ENCODE measurements around the gene RPL22.
"Not testable (repeated sequence)": the region's sequence is repeated elsewhere in the genome, so short reads cannot be mapped to it uniquely, and the experiment has no call there.

The RPL22 gene

GRCh38 chr1:6234502-6235295 is 35.3 kb upstream of the RPL22 start:
- H3K4me3 ChIP-seq (ENCODE audit: low read depth, low read length), result peak overlapping the region; percentile 92

DNA sequence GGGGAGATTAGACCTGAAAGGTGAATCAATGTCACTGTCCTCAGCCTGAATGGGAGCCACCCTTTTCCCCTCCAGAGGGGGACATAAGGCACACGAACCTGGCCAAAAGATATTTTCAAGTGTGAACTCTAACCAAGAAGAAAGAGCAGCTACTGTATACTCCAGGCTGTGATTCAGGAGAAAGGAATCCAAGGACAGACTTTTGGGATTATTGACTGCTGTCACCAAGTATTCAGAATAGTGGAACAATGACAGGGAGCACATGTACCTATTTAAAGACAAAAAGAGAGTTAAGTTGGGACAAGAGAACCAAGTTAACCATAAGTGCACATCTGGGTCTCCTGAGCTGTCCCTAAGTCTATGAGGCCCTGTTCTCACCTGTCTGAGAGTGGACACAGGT is 34.0 kb upstream of the RPL22 start:
- H3K4me3 ChIP-seq (ENCODE audit: low read depth, low read length), result no peak overlapping the region

GRCh38 chr1:6225651-6226050 is 26.3 kb upstream of the RPL22 start:
- no peak overlapping the region for H3K4me3 ChIP-seq (ENCODE audit: low read depth, low read length)

DNA sequence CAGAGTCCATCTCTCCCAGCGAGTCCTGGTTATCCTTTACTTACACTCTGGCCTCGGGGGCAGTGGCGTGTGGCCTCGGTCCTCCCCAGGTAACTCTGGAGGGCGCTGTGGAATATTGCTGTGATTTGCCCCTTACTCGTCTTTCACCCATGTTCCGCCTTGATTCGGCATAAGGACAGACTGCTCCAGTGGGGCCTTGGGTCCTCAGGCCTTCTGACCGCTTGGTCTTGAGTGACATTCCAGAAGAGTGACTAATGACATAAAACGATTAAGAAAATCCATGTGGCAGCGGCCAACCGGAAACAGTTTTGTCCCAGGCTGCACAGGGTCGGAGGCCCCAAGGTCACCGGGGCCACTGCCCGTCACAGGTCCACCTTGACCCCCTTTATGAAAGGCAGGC is 25.3 kb upstream of the RPL22 start:
- H3K4me3 ChIP-seq (ENCODE audit: low read depth, low read length), result no peak overlapping the region

GRCh38 chr1:6223617-6224016 is 24.2 kb upstream of the RPL22 start:
- H3K4me3 ChIP-seq (ENCODE audit: low read depth, low read length), result no peak overlapping the region

DNA sequence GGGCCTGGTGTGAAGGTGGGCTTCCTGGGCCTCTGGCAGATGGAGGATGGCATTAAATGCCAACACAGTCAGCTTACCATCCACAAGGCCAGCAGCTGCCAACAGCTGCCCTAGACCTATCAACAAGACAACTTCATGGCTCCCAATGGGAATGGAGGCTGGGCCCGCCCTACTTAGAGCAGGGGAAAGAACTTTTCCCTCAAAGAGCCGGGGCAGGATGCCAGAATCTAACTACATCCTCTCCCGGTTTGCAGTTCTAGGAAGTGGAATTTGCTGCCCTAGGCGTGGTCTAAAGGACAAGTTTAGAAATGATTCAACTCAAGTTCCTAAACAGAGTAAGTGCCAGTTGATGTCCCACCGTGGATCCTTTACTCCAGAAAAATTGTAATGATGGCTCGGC is 23.2 kb upstream of the RPL22 start:
- H3K4me3 ChIP-seq (ENCODE audit: low read depth, low read length), result no peak overlapping the region

- no peak overlapping the region for H3K4me3 ChIP-seq (ENCODE audit: low read depth, low read length)
Observed at GRCh38 chr1:6221210-6221784, 21.9 kb upstream of the RPL22 start.

DNA sequence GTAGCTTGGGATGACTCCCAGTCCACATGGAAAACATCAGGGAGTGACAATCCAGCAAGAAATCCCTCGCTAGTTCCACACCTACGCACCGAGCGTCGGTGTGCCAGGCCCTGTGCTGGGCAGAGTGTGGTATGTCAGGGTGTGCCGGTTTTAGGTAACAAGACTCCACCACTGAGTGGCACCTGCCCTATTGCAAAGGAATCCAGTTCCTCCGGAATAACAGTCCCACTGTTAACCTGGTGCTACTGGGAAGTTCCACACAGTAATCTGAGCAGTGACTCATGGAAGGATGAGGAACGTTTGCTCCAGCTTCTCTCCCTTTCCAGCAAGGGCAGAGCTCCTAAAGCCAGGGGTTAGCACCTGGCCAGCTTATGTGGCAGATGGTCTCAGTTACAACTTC is 20.8 kb upstream of the RPL22 start:
- no peak overlapping the region for H3K4me3 ChIP-seq (ENCODE audit: low read depth, low read length)

- not testable (repeated sequence) for H3K4me3 ChIP-seq (ENCODE audit: low read depth, low read length)
Observed at GRCh38 chr1:6219641-6220040, 20.2 kb upstream of the RPL22 start.

DNA sequence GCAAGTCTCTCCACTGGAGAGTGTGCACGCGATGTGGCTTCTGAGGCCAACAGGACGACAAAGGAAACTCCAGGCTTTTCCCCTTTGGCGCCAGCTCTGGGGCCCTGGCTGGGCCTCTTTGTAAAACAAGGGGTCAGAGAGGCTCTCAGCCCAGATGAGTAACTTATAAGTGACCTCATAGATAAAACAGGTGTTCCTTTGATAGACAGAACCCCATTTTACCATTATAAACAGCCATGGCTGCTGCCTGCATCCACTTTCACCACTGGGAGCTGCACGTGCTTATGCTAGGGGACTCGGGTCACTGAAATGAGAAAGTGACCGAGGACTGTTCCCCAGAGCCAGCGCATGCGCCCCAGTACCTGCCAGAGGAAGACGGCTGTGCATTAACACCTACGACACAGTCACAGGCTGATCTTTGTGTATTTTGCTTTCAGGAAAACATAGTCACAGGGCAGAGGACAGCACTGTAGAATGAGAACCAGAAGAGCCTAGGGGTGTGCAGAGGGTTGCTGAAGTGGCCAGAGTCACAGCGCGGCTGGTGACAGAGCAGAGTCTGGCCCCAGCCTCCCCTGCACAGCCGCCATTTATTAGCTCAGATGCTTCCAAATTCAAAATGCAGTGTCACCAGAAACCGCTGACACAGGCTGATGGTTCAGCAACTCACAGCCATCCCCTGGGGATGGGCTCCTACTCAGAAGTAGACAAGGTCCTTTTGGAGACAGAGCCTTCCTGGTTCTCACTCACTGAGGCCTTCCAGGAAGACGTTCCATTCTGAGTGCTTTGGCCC is 19.2 kb upstream of the RPL22 start:
- no peak overlapping the region for H3K4me3 ChIP-seq (ENCODE audit: low read depth, low read length)

GRCh38 chr1:6212193-6212959 is 13.0 kb upstream of the RPL22 start:
- H3K4me3 ChIP-seq (ENCODE audit: low read depth, low read length), result no peak overlapping the region

DNA sequence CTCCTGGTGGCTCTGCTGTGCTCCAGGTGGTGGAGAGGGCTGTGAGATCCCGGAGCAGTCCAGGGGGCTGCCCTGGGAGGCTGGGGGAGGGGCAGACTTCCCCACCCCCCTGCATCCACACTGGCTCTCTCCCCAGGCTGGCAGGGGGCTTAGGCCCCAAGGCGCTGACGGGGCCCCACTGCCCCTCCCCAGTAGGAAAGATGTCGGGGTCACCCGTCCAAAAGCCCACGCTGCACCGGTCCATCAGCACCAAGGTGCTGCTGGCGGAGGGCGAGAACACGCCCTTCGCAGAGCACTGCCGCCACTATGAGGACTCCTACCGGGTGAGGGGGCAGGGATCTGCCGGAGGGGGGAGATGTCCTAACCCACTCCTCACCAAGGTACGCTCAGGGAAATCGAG is 12.3 kb upstream of the RPL22 start:
- no peak overlapping the region for H3K4me3 ChIP-seq (ENCODE audit: low read depth, low read length)

- H3K4me3 ChIP-seq (ENCODE audit: low read depth, low read length), result no peak overlapping the region
Observed at GRCh38 chr1:6210591-6211355, 11.4 kb upstream of the RPL22 start.

DNA sequence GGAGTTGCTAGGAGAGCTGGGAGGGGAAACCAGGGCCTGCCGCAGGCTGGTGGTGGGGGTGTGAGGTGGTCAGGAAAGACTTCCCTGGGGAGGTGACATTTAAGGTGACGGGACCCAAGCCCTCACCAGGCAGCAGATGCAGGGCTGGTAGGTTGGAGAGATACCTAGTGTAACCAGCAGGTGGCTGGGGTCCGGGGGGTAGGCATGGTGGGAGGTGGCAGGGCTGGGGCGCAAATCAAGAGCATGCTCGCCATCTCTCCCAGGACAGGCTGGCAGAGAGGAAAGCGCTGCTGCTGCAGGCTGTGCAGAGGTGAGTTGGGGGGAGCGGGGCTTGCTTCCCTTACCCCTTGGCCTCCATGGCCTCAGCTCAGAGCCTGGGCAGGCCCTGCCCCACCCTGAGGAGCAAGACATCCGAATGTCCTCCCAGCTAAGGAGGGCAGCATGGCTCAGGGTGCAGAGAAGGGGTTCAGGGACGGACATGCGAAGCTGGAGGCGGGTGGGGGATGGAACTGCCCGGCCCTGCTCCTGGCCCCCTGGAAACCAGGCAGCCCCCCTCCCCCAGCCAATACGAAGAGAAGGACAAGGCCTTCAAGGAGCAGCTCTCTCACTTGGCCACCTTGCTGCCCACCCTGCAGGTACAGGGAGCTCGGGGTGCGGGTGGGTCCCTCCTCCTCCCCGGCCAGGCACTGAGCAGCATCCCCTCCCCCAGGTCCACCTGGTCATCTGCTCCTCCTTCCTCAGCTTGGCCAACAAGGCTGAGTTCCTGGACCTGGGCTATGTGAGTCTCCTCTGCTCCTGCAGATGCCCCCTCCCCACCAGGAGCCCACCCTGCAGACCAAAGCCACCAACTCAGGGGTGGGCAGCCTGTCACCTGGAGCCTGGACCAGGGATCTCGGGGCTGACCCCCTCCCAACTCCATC is 10.5 kb upstream of the RPL22 start:
- H3K4me3 ChIP-seq (ENCODE audit: low read depth, low read length), result no peak overlapping the region

- peak overlapping the region; percentile 13 for H3K4me3 ChIP-seq (ENCODE audit: low read depth, low read length)
Observed at GRCh38 chr1:6208723-6209660, 9.6 kb upstream of the RPL22 start.

DNA sequence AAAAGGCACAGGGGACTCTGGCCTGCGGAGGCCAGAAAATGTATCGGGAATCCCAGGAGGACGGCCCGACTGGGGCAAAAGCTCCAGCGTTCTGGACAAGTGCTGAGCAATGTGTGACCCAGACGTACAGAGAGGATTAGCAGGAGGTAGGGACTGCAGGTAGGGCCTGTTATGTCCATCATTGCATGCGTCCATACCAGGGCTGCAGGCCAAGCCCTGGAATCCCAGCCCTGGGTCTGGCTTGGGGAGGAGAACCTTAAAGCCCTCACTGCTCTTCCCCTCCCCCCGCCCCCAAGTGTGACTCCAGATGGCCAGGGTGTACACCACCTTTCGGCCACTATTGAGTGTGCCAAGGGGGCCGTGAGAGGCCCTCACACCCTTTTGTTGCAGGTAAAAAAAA is 8.5 kb upstream of the RPL22 start:
- no peak overlapping the region for H3K4me3 ChIP-seq (ENCODE audit: low read depth, low read length)

DNA sequence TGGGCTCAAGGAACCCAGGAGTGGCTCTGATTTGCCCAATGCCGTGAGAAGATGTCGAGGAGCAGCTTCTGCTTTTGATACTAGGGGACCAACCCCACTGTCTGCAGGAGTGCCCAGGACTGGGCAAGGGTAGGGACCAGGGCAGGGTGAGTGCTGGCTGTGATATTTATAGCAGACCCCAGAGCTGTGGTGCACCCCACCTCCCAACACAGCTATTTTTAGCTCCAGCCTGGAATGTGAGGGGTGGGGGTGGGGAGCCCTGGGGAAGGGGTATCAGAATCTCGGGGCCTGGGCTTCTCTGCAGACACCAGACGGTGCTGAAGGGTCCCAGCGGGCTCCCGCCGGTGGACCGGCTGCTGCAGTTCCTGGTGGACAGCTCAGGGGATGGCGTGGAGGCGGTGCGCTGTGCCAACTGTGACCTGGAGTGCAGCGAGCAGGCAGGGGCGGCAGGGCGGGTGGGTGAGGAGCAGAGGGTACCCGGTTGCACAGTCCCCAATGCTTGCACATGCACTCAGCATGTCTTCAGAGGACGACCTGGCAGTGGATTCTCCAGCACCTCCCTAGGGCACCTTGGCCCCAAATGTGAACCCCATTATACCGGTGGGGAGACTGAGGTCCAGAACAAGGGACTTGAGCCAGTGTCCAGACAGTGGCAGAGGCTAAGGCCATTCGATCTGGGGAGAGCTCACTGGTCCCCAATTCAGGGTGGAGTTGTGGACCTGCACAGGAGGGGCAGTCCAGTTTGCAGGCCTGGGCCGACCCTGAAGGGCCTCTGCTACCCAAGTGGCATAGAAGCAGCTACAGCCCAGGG is 7.9 kb upstream of the RPL22 start:
- no peak overlapping the region for H3K4me3 ChIP-seq (ENCODE audit: low read depth, low read length)

GRCh38 chr1:6206520-6206855 is 7.1 kb upstream of the RPL22 start:
- H3K4me3 ChIP-seq (ENCODE audit: low read depth, low read length), result no peak overlapping the region

Measured in iPS-11a (cell line).